Stimulated activated CD4-positive, alpha-beta T cell treated with anti-CD3 and anti-CD28 coated beads, Interleukin-4, amount 100 ng/mL, for 4 hours (primary cell): ENCODE measurements around the gene CWF19L2.
"Not testable (repeated sequence)": the region's sequence is repeated elsewhere in the genome, so short reads cannot be mapped to it uniquely, and the experiment has no call there.

Experiments
- DNase-seq, 2 experiments: peaks; one replicate each; pipeline ENCODE4 v3.0.0-alpha.2; 2020

The CWF19L2 gene

DNA sequence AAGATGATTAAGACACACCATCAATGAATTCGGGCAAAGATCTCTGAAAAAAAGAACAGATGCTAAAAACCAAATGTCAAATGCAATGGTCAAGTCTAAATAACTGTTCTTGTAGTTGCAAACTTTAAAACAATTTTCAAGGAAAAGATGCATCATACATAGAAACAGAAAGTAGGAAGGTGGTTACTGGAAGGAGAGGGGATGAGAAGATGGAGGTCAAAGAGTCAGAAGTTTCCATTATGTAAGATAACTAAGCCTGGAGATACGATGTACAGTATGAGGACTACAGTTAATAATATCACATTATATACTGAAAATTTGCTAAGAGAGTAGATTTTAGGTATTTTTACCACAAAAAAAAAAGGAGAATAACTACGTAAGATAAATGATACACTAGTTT is 27.1 kb downstream of the CWF19L2 start:
- no peak for DNase-seq

GRCh38 chr11:107427569-107428180 is 29.9 kb downstream of the CWF19L2 start:
- no peak for DNase-seq

DNA sequence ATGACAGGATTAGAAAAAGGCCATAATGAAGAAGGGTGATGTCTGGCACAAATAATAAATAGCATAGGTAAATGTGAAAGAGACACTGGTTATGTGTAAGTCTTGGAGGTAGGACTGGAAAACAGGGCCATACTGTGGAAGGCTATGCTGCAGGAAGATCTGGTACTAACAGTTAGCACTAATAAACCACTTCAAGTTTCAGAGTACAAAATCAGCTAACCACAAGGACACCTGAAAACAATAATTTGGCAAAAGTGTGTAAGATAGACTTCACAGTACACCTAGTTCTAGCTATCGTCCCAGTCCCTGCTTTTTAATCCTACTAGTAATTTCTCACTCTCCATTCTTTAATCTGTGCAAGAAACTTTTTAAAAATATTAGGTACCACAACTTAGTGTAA is 44.3 kb downstream of the CWF19L2 start:
- no peak for DNase-seq

GRCh38 chr11:107408762-107409211 is 48.8 kb downstream of the CWF19L2 start:
- no peak for DNase-seq

- no peak for DNase-seq
Measured at GRCh38 chr11:107405260-107405659, 52.4 kb downstream of the CWF19L2 start.

- not testable (repeated sequence) for DNase-seq
Measured at GRCh38 chr11:107401131-107401530, 56.5 kb downstream of the CWF19L2 start.

DNA sequence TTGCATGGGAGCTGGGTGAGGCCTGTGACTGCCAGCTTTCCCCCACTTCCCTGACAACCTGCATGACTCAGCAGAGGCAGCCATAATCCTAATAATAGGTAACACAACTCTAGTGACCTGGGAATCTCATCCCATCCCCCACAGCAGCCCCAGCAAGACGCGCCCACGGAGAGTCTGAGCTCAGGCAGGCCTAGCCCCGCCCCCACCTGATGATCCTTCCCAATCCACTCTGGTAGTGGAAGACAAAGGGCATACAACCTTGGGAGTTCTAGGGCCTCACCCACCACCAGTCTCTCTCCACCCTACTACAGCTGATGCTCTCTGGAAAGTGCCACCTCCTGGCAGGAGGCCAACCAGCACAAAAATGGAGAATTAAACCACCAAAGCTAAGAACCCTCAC is 60.3 kb downstream of the CWF19L2 start:
- no peak for DNase-seq

GRCh38 chr11:107392611-107393010 is 65.0 kb downstream of the CWF19L2 start:
- DNase-seq = no peak

DNA sequence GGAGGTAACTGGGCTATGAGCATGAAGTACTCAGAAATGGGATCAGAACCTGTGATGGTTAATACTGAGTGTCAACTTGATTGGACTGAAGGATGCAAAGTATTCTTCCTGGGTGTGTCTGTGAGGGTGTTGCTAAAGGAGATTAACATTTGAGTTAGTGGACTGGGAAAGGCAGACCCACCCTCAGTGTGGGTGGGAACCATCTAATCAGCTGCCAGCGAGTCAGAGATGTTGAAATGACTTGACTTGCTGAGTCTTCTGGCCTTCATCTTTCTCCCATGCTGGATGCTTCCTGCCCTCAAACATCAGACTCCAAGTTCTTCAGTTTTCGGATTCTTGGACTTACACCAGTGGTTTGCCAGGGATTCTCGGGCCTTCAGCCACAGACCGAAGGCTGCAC is 66.9 kb downstream of the CWF19L2 start:
- not testable (repeated sequence) for DNase-seq

- no peak for DNase-seq
Measured at GRCh38 chr11:107387666-107388065, 70.0 kb downstream of the CWF19L2 start.

DNA sequence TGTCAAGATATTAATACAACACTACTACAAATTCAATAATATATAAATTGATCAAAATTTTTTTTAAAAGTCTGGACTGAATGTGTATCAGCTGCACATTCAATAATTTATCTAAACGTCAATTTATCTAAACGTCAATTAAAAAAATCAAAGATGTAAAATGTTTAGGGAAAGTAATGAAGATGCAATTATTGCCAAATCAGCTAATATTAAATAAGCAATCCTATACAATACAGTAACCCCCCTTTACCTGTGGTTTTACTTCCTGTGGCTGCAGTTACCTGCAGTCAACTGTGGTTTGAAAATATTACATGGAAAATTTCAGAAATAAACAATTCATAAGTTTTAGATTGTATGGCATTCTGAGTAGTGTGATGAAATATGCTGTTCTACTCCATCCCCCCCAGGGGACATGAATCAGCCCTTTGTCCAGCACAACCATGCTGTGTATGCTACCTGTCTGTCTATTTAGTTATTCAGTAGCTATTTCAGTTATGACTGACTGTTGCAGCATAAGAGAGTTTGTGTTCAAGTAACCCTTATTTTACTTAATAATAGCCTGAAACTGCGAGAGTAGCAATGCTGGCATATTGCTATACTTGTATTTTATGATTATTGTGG is 72.2 kb downstream of the CWF19L2 start:
- DNase-seq = no peak

GRCh38 chr11:107384144-107384852 is 73.3 kb downstream of the CWF19L2 start:
- DNase-seq = no peak

DNA sequence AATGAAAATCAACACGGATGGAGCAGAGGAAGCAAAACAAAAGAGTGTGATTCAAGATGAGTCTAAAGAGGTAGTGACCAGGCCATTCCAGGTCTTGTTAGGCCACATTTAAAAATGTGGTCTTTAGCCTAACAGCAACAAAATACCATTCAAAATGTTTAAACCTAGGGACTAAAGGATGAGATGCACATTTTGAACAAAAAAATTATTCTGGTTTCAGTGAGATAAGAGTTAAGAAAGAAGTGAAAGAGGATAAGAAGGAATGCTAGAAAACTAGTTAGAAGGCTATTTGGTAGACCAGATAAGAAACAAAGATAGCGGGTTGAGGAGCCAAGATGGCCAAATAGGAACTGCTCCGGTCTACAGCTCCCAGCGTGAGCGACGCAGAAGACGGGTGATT is 85.2 kb downstream of the CWF19L2 start:
- DNase-seq = no peak

DNA sequence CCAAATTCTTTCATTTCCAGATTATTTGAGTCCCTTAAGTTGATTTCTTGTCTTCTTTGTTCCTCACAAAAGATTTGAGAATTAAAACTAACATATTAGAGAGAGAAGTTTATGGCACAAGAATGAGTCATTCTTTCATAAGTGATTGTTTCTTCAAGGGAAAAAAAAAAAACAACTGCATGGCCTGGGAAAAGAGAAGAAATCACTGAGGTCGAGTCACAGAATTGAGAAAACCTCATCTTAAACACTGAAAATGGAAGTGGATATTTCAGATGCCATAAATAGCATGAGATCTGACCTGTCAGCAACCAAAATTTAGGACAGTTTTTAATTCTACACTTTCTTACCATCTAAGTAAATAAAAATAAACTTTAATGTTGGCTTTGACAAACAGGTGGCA is 87.2 kb downstream of the CWF19L2 start:
- DNase-seq = no peak

- DNase-seq = no peak
Measured at GRCh38 chr11:107359701-107360100, 97.9 kb downstream of the CWF19L2 start.

- no peak for DNase-seq
Measured at GRCh38 chr11:107357877-107358276, 99.7 kb downstream of the CWF19L2 start.

DNA sequence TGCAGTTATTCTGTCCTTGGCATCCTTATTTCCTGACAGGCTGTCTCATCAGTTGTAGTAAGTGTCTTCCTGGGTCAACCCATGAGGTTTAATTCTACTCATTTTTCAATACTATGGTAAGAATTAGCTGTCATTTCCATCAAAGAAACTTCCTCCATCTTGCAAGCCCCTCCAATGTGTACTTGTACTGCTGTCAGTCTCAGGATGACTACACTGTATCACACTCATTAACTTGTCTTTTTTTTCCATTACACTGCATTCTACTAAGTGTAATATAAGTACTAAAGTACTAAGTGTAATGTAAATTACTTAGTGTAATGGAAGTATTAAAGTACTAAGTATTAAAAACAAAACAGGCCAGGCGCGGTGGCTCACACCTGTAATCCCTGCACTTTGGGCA is 102.8 kb downstream of the CWF19L2 start:
- DNase-seq = no peak

GRCh38 chr11:107337917-107338316 is 119.7 kb downstream of the CWF19L2 start:
- no peak for DNase-seq

GRCh38 chr11:107331728-107332127 is 125.9 kb downstream of the CWF19L2 start:
- DNase-seq = no peak

DNA sequence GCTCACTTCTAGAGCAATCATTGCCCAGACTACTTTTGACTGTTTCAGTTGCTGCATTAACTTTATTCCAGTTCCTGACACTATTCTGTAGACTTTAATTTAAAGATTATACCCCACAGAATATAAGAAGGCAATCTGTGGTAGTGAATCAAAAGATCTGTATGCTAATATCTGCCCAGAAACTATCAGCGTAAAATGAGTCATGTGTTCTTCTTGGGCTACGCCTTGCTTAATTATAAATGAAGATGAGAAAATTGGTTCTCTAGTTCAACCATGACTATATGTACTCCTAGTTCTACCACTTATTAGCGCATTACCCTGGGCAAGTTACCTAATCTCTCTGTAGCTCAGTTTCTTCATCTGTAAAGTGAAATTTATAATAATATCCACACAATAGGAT is 128.5 kb downstream of the CWF19L2 start:
- no peak for DNase-seq

DNA sequence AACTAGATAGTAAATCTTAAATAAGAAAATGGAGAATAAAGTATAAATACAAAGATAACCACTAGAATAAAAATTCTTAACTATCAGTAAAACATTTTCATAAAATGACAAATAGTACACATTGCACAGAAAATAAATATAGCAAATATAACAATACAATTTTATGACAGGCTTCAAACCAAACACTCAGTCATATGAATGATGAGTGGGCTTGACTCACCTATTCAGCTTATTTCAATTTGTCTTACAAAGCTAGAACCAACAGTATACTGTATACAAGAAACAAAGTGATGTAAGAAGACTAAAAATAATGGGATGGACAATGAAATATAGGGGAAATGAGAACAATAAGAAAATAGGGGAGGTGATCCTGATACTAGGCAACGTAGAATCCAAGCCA is 141.2 kb downstream of the CWF19L2 start:
- no peak for DNase-seq

DNA sequence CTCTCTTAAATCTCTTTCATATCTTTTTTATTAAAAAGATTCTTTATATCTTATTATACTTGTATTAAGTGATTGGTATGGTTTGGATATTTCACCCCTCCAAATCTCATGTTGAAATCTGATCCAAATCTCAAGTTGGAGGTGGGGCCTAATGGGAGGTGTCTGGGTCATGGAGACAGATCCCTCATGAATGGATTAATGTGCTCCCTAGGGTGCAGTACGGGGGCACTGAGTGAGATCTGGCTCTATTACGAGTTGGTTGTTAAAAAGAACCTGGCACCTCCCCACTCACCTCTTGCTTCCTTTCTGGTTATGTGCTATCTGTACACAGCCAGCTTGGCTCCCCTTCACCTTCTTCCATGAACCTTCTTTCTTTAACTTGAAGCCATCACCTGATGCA is 149.6 kb downstream of the CWF19L2 start:
- DNase-seq = no peak

GRCh38 chr11:107301878-107302277 is 155.7 kb downstream of the CWF19L2 start:
- no peak for DNase-seq

DNA sequence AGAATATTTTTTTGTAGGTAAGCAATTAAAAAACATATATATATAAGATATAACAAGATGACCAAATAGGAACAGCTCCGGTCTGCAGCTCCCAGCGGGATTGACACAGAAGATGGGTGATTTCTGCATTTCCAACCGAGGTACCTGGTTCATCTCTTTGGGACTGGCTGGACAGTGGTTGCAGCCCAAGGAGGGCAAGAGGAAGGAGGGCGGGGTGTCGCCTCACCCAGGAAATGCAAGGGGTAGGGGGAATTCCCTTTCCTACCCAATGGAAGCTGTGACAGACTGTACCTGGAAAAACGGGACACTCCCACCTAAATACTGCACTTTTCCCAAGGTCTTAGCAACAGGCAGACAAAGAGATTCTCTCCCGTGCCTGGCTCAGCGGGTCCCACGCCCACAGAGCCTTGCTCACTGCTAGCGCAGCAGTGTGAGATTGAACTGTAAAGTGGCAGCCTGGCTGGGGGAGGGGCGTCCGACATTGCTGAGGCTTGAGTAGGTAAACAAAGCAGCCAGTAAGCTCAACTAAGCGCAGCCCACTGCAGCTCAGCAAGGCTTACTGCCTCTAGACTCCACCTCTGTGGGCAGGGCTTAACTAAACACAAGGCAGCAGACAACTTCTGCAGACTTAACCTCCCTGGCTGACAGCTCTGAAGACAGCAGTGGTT is 163.8 kb downstream of the CWF19L2 start:
- DNase-seq = no peak
